HCT116 (cell line): ENCODE results near the gene GTF3C2. TPM values are rescaled to one million over a fixed set of nuclear protein-coding genes. Genes with fewer than 3 reads are reported as not detected.
A peak's percentile ranks its signal among the peaks of the same experiment; 100 is the strongest.

Source experiments
- ATAC-seq: fragments of 200-7000 bp; cut with Tn5 transposase; 2 replicates; pipeline ENCODE4 v1.9.1; 2020; ENCODE audit warnings: mild to moderate bottlenecking, moderate library complexity
- BruUV-seq: library from RNA; stranded (reverse); fragments of 400-500 nt; replicated peaks from 2 replicates; lab custom pipeline; 2021; lab: Mats Ljungman, UMichigan
- CTCF ChIA-PET: fragments of 300-600 bp; sonication (Branson Sonifier 250); formaldehyde crosslinking; loops from one replicate; lab custom pipeline; 2021; ENCODE audit warnings: antibody characterized with exemption; lab: Charles Lee
- POLR2A ChIA-PET: fragments of 300-600, 350-600 bp; sonication (Branson Sonifier 250); formaldehyde crosslinking; loops from one replicate; lab custom pipeline; 2021; ENCODE audit warnings: antibody characterized with exemption; lab: Charles Lee
- RAD21 ChIA-PET, 2 experiments: fragments of 300-600 bp; sonication (Branson Sonifier 250); formaldehyde crosslinking; loops; one replicate each; lab custom pipeline; 2023; ENCODE audit warnings: low total read pairs in 2 of 2; ENCODE audit not compliant: uncharacterized antibody in 2 of 2, unreplicated experiment in 2 of 2, low non-redundant PET in 1 of 2; lab: Charles Lee
- DNase-seq: peaks from one replicate; pipeline ENCODE4 v3.0.0-alpha.2; 2010; ENCODE audit warnings: low read depth, low spot score
- H2AFZ ChIP-seq: fragments of 200-600 bp; shearing (Covaris generic), sonication (generic); 2 replicates; pipeline ENCODE4 v1.6.1; 2017; ENCODE audit warnings: low read depth, mixed run types, mixed read lengths, antibody characterized with exemption, low read length; ENCODE audit not compliant: poor library complexity, severe bottlenecking
- H3K27ac ChIP-seq: 2 replicates; pipeline ENCODE4 v1.5.1; 2012; ENCODE audit warnings: low read depth, low read length
- H3K27me3 ChIP-seq: fragments of 200-600 bp; sonication (generic); 2 replicates; pipeline ENCODE4 v1.6.1; 2016; ENCODE audit warnings: mixed run types, low read length, mixed read lengths; ENCODE audit not compliant: insufficient read depth
- H3K36me3 ChIP-seq, 2 experiments: fragments of 200-500 bp in 1 of 2; fragments of 200-600 bp in 1 of 2; sonication (Bioruptor generic) in 1 of 2; sonication (generic) in 1 of 2; 2 replicates each; pipeline versions ENCODE4 v1.5.1 to v1.6.1; 2014 to 2016; ENCODE audit warnings: low read length in 2 of 2, inconsistent platforms in 1 of 2, mixed read lengths in 1 of 2, mixed run types in 1 of 2; ENCODE audit not compliant: insufficient read depth in 2 of 2, control insufficient read depth in 1 of 2
- H3K4me1 ChIP-seq, 2 experiments: fragments of 200-600 bp in 1 of 2; sonication (generic) in 1 of 2; 2 replicates each; pipeline versions ENCODE4 v1.5.1 to v1.6.1; 2012 to 2017; ENCODE audit warnings: low read length in 2 of 2, inconsistent platforms in 1 of 2, mild to moderate bottlenecking in 1 of 2, mixed read lengths in 1 of 2, mixed run types in 1 of 2, moderate library complexity in 1 of 2; ENCODE audit not compliant: insufficient read depth in 2 of 2, control insufficient read depth in 1 of 2
- H3K4me2 ChIP-seq: fragments of 200-600 bp; sonication (generic); 2 replicates; pipeline ENCODE4 v1.6.1; 2017; ENCODE audit warnings: mixed run types, low read length, mixed read lengths
- H3K4me3 ChIP-seq, 2 experiments: fragments of 200-600 bp in 1 of 2; sonication (generic) in 1 of 2; replicated peaks in 1 of 2; 2 replicates each; pipeline ENCODE4 v1.5.1; 2011 to 2016; ENCODE audit warnings: low read length in 2 of 2, control low read depth in 1 of 2, low read depth in 1 of 2, mild to moderate bottlenecking in 1 of 2, mixed read lengths in 1 of 2, mixed run types in 1 of 2
- H3K79me2 ChIP-seq: fragments of 200-600 bp; sonication (generic); 2 replicates; pipeline ENCODE4 v1.6.1; 2017; ENCODE audit warnings: mild to moderate bottlenecking, mixed run types, low read length, moderate library complexity, mixed read lengths; ENCODE audit not compliant: insufficient read depth
- H3K9ac ChIP-seq: fragments of 200-600 bp; sonication (generic); 2 replicates; pipeline ENCODE4 v1.6.1; 2016; ENCODE audit warnings: low read length, mixed read lengths
- H3K9me2 ChIP-seq: fragments of 200-600 bp; sonication (generic), shearing (Covaris generic); 2 replicates; pipeline ENCODE4 v1.6.1; 2017; ENCODE audit warnings: mixed run types, mild to moderate bottlenecking, moderate library complexity; ENCODE audit not compliant: insufficient read depth
- H3K9me3 ChIP-seq, 2 experiments: fragments of 200-500 bp in 1 of 2; fragments of 200-600 bp in 1 of 2; sonication (Bioruptor generic) in 1 of 2; sonication (generic) in 1 of 2; 2 replicates each; pipeline ENCODE4 v1.6.1; 2014 to 2017; ENCODE audit warnings: low read length in 2 of 2, mixed read lengths in 2 of 2, inconsistent platforms in 1 of 2, low read depth in 1 of 2, mild to moderate bottlenecking in 1 of 2, mixed run types in 1 of 2, moderate library complexity in 1 of 2; ENCODE audit not compliant: control insufficient read depth in 1 of 2, insufficient read depth in 1 of 2
- H4K20me1 ChIP-seq: fragments of 200-600 bp; sonication (generic), shearing (Covaris generic); 2 replicates; pipeline ENCODE4 v1.6.1; 2017; ENCODE audit warnings: mixed run types, mild to moderate bottlenecking, moderate library complexity; ENCODE audit not compliant: insufficient read depth
- CBX3 ChIP-seq: IDR thresholded peaks from 2 replicates; pipeline ENCODE4 v1.6.1; 2012; ENCODE audit warnings: low read depth
- CTCF ChIP-seq, 3 experiments: fragments of 200-600 bp in 1 of 3; sonication (generic) in 1 of 3; IDR thresholded peaks in 2 of 3; conservative IDR thresholded peaks in 1 of 3; 2 replicates each; pipeline ENCODE4 v1.5.1; 2012 to 2017; ENCODE audit warnings: low read depth in 2 of 3, low read length in 2 of 3, antibody characterized with exemption in 1 of 3, borderline replicate concordance in 1 of 3, control low read depth in 1 of 3, mild to moderate bottlenecking in 1 of 3, mixed read lengths in 1 of 3, mixed run types in 1 of 3, moderate library complexity in 1 of 3; ENCODE audit not compliant: insufficient read depth in 1 of 3
- ELF1 ChIP-seq: IDR thresholded peaks from 2 replicates; pipeline ENCODE4 v1.6.1; 2012; ENCODE audit warnings: low read depth, borderline replicate concordance
- EZH2phosphoT487 ChIP-seq: fragments of 200-600 bp; IDR thresholded peaks from 2 replicates; pipeline ENCODE4 v1.6.1; 2018; ENCODE audit warnings: antibody characterized with exemption, borderline replicate concordance
- FOSL1 ChIP-seq: IDR thresholded peaks from 2 replicates; pipeline ENCODE4 v1.6.1; 2012; ENCODE audit warnings: low read depth
- POLR2A ChIP-seq: IDR thresholded peaks from 2 replicates; pipeline ENCODE4 v1.7.0; 2011; ENCODE audit warnings: borderline replicate concordance; ENCODE audit not compliant: insufficient read depth, insufficient read length; ENCODE audit errors: extremely low read depth
- POLR2AphosphoS5 ChIP-seq: IDR thresholded peaks from 2 replicates; pipeline ENCODE4 v1.6.1; 2011; ENCODE audit warnings: mild to moderate bottlenecking, low read depth, low read length, moderate library complexity
- SIN3A ChIP-seq: IDR thresholded peaks from 2 replicates; pipeline ENCODE4 v1.6.1; 2012; ENCODE audit warnings: low read depth
- SP1 ChIP-seq: IDR thresholded peaks from 2 replicates; pipeline ENCODE4 v1.6.1; 2012; ENCODE audit warnings: low read depth
- ZFX ChIP-seq: fragments of 450-650 bp; IDR thresholded peaks from 2 replicates; pipeline ENCODE4 v1.6.1; 2017
- intact Hi-C: fragments of 100-400 bp; cut with micrococcal nuclease; formaldehyde crosslinking; loops from 2 replicates; pipeline ENCODE4 v1.10.0; 2022
- total RNA-seq: library from RNA; stranded (reverse); gene quantifications from one replicate; pipeline ENCODE4 v1.2.1, GENCODE V29; 2021; ENCODE audit not compliant: unreplicated experiment

The GTF3C2 gene
- total RNA-seq, 1 experiment from 2014 or later = 88.2 TPM

DNA sequence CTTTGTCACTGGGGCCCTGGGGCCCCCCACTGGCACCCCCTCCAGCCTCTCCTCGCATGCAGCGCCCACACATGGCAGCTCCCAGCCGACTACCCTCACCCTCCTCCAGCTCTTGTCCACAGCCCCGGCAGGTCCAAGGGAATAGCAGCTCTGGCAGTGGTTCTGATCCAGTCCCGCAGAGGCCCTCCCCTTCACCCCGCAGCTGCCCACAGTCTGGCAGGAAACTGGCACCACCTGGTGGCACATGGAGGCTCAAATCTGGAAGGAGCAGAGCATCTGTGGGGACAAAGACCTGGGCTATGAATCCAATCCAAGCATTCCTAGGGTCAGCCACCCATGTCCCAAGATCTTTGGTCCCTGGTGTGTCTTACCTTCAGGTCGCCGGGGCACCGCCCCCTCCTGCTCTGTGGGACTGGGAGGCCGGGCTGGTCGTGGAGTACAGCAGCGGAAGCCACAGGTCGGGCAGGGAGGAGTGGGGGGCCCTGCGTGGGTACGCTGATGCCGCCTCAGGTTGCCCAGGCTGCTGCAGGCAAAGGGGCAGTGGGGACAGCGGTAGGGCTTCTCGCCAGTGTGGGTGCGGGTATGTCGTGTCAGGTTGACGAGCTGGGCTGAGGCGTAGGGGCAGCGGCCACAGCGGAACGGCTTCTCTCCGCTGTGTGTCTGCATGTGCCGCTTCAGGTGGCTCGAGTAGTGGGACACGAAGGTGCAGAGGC is 21.7 kb upstream of the GTF3C2 start:
- peaks cover 3 to 27% of the 10 kb centered on the region in 2 experiments; a peak in 3 of 4 replicates for H3K4me1 ChIP-seq
- no TSS peak for BruUV-seq
- H3K27me3 ChIP-seq = no peaks in the 10 kb centered on the region
- peak overlapping the region; percentile 3; the same call in 1 of the 2 replicates for H3K27ac ChIP-seq
- H3K79me2 ChIP-seq = peaks cover 18% of the 10 kb centered on the region
- ChIA-PET POLR2A (no interaction called here), RAD21 (no interaction called here), CTCF (no interaction called here)
- H4K20me1 ChIP-seq = no peaks in the 10 kb centered on the region
- H3K9me2 ChIP-seq = no peaks in the 10 kb centered on the region
- no peak overlapping the region for H3K9ac ChIP-seq
- ATAC-seq (0 out of 2 replicates have a peak, but pooled peaks have one; percentile 12), DNase-seq (no peak)
- intact Hi-C loops = no loop called here
- no peak overlapping the region for H2AFZ ChIP-seq
- H3K4me2 ChIP-seq = no peak overlapping the region
- no peak overlapping the region for H3K4me3 ChIP-seq
- peaks cover 24 to 58% of the 10 kb centered on the region in 2 experiments; a peak in 3 of 4 replicates for H3K36me3 ChIP-seq
- H3K9me3 ChIP-seq = no peaks in the 10 kb centered on the region
- no peak for TF ChIP-seq ZFX
- no peak for TF ChIP-seq ELF1
- no peak for TF ChIP-seq SIN3A
- no peak for TF ChIP-seq EZH2phosphoT487
- peak; percentile 3 for TF ChIP-seq POLR2A
- TF ChIP-seq CBX3 = no peak
- TF ChIP-seq POLR2AphosphoS5 = no peak
- TF ChIP-seq FOSL1 = no peak
- TF ChIP-seq CTCF (IDR thresholded peaks at IDR 0.05 in 2 of 3, conservative IDR thresholded peaks at IDR 0.05 in 1 of 3; ENCODE audit: borderline replicate concordance in 1 of 3, insufficient read depth in 1 of 3, low read depth in 2 of 3, low read length in 2 of 3) = peak in 2 of 3 experiments; percentile 35 to 46; a peak in 3 of 6 replicates
- TF ChIP-seq SP1 = no peak
